ENCODE data around the gene SLC10A1.
"Not testable (repeated sequence)": the region's sequence is repeated elsewhere in the genome, so short reads cannot be mapped to it uniquely, and the experiment has no call there.

SLC10A1 gene

DNA sequence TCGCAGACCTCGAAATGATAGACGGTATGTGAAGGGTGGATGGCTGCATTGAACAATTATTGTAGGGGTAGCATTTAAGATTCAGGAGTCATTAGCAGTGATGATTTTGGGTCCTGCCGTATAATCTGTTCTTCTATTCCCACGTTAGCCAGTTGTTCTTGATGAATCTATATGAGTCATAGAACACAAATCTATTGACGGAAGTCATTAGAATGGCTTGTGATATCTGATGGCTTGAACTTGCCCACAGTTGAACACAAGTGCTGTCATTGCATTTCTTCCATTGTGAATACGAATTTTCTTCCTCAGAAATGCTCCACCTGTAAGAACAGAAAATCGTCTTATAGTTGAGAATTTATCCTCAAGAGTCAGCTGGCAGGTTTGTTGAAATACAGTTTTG, 28.2 kb downstream of the SLC10A1 start:
- DNase-seq: no peak

- peak; percentile 87 for DNase-seq
Measured at GRCh38 chr14:69767369-69767999, 29.6 kb downstream of the SLC10A1 start.

DNA sequence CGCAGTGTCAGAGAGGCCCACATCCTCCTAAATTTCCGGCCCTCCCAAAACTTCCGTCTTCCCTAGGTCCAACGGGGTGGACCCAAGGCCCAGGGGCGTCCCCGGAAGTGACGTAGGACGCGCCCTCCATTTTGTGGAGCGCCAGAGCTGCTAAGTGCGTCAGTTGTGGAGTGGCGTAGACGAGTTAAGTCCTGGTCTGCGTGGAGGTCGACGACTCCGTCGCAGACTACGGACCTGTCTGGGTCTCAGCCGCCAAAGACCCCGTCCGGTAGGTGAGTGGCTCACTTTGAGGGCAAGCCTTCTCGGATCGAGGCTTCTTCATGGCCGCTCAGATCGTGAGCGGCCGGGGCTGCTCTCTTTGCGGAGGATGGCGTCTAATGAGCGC, 30.1 kb downstream of the SLC10A1 start, which contains the start of gene SRSF5:
TSS of gene SRSF5 (plus strand) at position 159 of the 385 bp plus-strand sequence. CDS start 1,015 bp downstream, outside the sequence.
- peak; percentile 79 for DNase-seq

- DNase-seq: no peak
Measured at GRCh38 chr14:69763761-69764510, 33.1 kb downstream of the SLC10A1 start.

DNA sequence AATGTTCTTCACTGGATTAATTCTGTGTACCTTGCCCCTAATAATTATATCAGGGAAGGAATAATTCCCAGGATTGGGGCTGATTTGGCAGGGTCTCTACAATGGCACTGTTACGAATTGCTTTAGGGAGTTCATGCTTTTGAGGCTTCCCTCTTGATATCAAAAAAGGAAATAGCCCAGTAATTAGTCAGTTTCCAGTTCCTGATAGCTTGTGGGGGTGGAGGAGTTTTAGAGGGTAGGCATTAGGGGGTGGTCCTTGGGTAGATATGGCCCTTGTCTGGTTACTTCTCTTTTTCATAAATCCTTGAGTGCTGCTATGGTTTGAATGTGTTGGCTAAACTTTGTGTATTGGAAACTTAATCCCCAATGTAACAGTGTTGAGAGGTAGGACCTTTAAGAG, 36.2 kb downstream of the SLC10A1 start:
- no peak for DNase-seq

DNA sequence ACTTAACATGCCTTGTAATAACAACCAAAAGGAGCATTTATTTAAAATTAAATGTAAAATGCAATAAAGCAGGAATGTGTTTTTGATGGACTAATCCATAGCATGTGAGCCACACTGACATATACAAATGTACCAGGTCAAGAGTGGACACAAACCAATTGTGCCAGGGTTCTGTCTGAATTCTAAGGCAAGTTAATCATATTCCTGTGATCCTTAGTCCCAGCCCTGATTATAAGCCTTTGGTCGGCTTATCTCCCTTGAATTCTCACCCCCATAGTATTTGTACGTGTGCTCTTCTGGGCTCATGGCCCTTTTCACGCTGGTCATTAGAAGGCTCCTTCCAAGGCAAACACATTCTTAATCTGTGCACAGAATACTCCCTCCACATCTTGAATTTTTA, 40.7 kb downstream of the SLC10A1 start:
- DNase-seq: no peak

DNA sequence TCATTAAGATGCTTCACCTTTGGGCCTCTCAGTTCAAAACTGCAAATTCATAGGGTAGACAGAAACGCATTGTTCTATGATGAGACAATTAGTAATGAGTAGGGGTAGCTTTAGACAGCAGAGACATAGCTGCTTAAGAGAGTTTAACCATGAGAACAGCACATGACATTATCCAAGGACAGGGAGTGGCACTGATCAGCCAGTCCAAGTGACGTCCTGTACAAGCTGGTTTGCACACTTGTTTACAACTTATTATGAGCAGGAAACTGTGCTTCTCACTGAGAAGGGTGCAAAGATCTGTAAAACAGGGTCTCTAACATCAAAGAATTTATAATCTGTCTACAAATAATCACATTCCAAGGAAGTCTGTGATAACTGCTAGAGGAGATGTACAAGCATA, 41.3 kb downstream of the SLC10A1 start:
- no peak for DNase-seq

DNA sequence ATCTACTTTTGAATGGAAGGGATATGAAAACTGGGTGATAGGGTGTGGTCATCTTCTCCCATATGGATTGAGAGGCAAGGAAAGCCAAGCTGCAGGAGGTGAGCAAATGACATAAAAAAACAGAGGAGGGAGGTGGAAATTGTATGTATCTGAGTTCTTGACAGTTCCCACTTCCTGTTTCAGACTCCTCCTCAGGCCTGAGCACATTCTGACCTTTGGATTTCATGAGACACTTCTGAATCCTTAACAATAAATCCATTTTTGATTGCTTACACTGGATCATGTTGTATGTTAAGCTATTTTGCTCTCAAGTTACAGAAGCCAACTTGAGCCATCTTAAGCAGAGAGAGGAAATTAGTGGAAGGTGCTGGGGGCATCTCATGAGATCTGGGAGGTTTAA, 41.7 kb downstream of the SLC10A1 start:
- DNase-seq: no peak

- DNase-seq: no peak
Measured at GRCh38 chr14:69754487-69754886, 42.6 kb downstream of the SLC10A1 start.

DNA sequence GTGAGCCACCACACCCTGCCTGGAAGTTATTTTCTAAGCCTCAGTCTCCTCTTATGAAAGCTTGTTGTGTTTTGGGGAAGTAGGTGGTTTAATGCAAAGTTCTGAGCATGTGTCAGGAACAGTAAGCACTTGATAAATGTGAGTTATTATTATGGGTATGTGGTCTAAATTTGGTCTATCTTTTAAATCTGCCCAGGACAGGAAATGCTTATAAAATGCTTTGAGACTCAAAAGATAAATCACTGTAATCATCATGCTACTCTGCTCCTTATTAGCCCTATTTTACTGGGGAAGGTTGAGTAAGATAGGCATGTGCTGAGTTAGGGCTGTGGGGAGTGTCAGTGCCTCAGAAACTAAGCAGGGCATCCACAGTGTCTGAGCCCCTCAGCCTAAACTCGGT, 43.2 kb downstream of the SLC10A1 start:
- DNase-seq: no peak

GRCh38 chr14:69752773-69753172, 44.3 kb downstream of the SLC10A1 start:
- no peak for DNase-seq

DNA sequence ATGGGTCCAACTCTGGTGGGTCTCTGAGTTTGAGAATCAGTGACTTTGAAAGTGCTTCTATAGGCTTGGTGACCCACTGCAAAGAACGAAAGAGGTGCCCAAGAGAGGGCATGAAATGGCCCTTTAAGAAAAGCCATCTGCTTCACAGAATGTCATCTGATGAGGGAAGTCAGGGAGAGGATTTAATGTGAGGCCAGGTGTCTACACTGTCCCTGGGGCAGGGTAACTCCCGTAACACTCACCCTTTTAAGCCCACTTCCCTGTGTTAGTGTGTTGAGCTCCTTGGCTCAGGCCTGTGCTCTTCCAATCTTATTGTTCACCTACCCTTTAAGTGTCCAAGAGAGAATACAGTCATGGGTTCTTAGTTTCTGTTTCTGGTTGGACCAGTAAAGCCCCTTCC, 46.5 kb downstream of the SLC10A1 start:
- DNase-seq: no peak

DNA sequence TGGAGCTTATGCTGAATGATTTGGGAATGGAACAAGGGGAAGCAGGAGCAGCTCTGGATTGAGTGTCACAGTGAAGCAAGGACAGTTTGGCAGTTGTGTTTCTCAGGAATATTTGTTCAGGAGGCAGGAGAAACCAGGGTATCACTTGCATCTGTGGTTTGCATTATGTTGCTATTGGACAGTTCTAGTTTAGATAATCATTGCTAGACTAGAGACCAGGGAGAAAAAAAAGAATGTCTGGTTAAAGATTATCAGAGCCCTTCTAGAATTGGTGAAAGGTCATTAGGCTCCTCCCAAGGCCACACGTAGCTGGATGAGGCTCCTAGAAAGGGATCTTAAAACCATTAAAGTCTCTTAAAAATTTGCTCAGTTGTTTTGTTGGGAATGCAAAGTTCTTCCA, 47.1 kb downstream of the SLC10A1 start:
- DNase-seq: no peak

GRCh38 chr14:69741055-69741454, 56.0 kb downstream of the SLC10A1 start:
- no peak for DNase-seq

- DNase-seq: not testable (repeated sequence)
Measured at GRCh38 chr14:69736405-69736804, 60.6 kb downstream of the SLC10A1 start.

- not testable (repeated sequence) for DNase-seq
Measured at GRCh38 chr14:69731919-69732598, 65.0 kb downstream of the SLC10A1 start.

DNA sequence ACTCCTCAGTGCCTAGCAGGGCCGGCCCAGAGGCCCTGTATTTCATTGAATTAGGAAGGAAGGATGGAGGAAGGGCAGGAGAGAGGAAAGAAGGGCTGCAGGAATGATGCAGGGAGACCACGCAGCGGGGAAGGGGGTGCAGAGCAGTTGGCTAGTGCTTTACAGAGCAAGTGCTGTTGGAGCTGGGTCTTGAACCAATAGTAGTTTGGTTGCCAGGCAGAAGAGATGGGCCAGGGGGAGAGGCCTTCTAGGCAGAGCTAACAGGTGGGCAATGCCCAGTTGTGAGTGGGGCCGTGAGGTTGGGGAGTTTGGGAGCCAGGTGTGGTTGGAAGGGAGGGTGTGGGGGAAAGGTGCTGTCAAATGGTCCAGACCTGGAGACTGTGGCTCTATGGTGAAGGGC, 69.2 kb downstream of the SLC10A1 start:
- no peak for DNase-seq

DNA sequence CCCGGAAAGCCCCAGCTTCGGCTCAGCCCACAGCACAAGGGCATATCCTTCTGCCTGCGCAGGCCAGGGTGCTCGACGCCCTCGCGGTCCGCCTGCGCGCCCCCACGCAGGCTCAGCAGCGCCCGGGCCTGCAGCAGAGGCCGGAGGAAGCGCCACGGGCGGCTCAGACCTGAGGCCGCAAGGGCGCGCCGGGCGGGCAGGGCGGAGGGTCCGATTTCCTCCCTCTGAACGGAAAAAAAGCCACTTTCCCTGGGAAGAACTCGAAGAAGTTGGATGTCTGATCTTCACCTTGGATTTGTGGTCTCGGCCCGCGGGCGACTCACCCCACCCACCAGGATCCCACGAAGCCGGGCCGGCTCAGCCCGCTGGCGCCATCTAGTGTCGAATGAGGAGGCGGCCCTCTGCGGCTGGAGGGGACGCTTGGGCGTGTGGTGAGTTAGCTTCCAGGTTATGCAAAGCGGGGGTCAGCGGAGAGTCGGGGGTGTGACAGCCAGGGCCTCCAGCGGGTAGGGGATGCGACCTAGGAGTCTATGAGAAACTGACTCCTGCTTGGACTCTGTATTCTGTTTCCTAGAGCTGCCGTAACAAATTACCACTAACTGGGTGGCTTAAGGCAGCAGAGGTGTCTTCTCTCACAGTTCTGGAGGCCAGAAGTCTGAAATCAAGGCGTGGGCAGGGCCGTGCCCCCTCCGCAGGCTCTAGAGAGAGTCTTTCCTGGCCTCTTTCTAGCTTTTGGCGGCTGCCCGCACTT, 70.1 kb downstream of the SLC10A1 start:
- DNase-seq: peak; percentile 28

Measured in NCI-H774 (cell line).